PFSK-1 (cell line): ENCODE measurements around the gene PAXX.

Experiments used
- FOXP2 ChIP-seq: optimal IDR thresholded peaks from 2 replicates; pipeline ENCODE3; 2011; ENCODE audit warnings: borderline replicate concordance, control low read depth, inconsistent platforms; ENCODE audit not compliant: insufficient read depth; ENCODE audit errors: extremely low read length, extremely low read depth
- POLR2AphosphoS5 ChIP-seq: IDR thresholded peaks from 2 replicates; pipeline ENCODE4 v1.6.1; 2012; ENCODE audit warnings: low read depth, mild to moderate bottlenecking, control low read depth, low read length, moderate library complexity
- SIN3A ChIP-seq: IDR thresholded peaks from 2 replicates; pipeline ENCODE4 v1.6.1; 2012; ENCODE audit warnings: mild to moderate bottlenecking, low read length, moderate library complexity, borderline replicate concordance; ENCODE audit not compliant: insufficient read depth
- TAF1 ChIP-seq: IDR thresholded peaks from 2 replicates; pipeline ENCODE4 v1.6.1; 2012; ENCODE audit warnings: low read length, control low read depth, borderline replicate concordance; ENCODE audit not compliant: insufficient read depth
- TF ChIP-seq, protein P1 (sequence below), 2 experiments: IDR thresholded peaks; 2 replicates each; pipeline versions ENCODE4 v1.6.1 to v1.8.0; 2011 to 2012; ENCODE audit warnings: low read depth in 2 of 2, low read length in 2 of 2, control low read depth in 1 of 2, inconsistent platforms in 1 of 2, mild to moderate bottlenecking in 1 of 2, moderate library complexity in 1 of 2; ENCODE audit not compliant: insufficient read depth in 1 of 2

Gene PAXX

DNA sequence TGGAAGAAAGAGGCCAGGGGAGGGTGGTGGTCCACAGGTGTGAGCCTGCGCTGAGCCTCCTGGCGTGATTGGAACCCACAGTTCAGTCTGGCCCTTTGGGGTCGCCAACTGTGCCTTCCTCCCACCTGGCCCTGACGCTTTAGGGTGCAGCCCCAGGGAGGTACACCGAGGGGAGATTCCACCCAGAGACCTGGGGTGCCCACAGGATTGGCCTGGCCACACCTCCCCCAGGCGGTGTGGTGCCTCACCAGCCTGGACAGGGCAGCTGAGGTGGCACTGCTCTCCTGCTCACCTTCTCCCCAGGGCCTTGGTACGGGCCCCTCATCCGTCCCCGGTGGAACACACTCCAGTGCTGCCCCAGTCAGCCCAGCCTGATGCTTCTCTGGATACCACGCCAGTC, 5.1 kb downstream of the PAXX start:
- TF ChIP-seq, protein P1, sequence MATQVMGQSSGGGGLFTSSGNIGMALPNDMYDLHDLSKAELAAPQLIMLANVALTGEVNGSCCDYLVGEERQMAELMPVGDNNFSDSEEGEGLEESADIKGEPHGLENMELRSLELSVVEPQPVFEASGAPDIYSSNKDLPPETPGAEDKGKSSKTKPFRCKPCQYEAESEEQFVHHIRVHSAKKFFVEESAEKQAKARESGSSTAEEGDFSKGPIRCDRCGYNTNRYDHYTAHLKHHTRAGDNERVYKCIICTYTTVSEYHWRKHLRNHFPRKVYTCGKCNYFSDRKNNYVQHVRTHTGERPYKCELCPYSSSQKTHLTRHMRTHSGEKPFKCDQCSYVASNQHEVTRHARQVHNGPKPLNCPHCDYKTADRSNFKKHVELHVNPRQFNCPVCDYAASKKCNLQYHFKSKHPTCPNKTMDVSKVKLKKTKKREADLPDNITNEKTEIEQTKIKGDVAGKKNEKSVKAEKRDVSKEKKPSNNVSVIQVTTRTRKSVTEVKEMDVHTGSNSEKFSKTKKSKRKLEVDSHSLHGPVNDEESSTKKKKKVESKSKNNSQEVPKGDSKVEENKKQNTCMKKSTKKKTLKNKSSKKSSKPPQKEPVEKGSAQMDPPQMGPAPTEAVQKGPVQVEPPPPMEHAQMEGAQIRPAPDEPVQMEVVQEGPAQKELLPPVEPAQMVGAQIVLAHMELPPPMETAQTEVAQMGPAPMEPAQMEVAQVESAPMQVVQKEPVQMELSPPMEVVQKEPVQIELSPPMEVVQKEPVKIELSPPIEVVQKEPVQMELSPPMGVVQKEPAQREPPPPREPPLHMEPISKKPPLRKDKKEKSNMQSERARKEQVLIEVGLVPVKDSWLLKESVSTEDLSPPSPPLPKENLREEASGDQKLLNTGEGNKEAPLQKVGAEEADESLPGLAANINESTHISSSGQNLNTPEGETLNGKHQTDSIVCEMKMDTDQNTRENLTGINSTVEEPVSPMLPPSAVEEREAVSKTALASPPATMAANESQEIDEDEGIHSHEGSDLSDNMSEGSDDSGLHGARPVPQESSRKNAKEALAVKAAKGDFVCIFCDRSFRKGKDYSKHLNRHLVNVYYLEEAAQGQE (IDR thresholded peaks at IDR 0.05; ENCODE audit: insufficient read depth in 1 of 2, low read depth in 2 of 2, low read length in 2 of 2) = no peak
- TF ChIP-seq POLR2AphosphoS5 = no peak
- TF ChIP-seq FOXP2 = no peak
- no peak for TF ChIP-seq TAF1
- no peak for TF ChIP-seq SIN3A

GRCh38 chr9:136997830-136998234, 5.6 kb downstream of the PAXX start:
- TF ChIP-seq POLR2AphosphoS5 (no peak), SIN3A (no peak), TAF1 (no peak), FOXP2 (no peak)
- TF ChIP-seq, protein P1 (IDR thresholded peaks at IDR 0.05; ENCODE audit: insufficient read depth in 1 of 2, low read depth in 2 of 2, low read length in 2 of 2) = no peak

DNA sequence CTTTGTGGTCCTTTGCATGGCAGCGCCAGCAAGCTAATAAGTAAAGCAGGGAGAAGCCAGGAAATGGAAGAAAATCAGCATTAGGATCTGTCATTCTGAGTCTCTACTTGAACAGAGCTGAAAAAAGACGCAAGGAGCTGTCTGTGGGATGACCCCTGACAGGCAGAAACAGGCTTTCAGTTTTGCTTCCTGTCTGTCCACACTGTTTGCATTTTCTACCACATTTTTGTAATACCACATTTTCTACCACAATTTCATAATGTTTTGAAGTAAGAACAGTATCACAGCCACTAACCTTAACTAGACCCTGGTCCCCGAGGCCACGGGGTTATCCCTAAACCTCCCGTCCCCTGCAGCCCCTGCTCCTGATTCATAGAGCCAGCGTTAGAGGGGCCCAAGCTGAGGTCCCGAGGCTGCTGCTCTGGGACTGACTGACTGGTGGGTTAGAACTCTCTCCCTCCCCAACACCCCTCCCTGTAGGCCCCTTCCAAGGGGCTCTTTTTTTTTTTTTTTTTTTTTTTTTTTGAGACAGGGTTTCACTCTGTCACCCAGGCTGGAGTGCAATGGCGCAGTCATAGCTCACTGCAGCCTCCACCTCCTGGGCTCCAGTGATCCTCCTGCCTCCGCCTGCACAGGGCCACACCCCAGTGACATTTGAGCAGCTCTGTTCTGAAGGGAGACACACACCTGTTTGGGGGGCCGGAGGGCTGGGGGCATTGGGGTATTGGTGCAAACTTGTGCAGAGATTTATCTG, 8.1 kb downstream of the PAXX start:
- TF ChIP-seq TAF1 = no peak
- TF ChIP-seq SIN3A = no peak
- TF ChIP-seq FOXP2 = no peak
- TF ChIP-seq, protein P1 (IDR thresholded peaks at IDR 0.05; ENCODE audit: insufficient read depth in 1 of 2, low read depth in 2 of 2, low read length in 2 of 2) = no peak

DNA sequence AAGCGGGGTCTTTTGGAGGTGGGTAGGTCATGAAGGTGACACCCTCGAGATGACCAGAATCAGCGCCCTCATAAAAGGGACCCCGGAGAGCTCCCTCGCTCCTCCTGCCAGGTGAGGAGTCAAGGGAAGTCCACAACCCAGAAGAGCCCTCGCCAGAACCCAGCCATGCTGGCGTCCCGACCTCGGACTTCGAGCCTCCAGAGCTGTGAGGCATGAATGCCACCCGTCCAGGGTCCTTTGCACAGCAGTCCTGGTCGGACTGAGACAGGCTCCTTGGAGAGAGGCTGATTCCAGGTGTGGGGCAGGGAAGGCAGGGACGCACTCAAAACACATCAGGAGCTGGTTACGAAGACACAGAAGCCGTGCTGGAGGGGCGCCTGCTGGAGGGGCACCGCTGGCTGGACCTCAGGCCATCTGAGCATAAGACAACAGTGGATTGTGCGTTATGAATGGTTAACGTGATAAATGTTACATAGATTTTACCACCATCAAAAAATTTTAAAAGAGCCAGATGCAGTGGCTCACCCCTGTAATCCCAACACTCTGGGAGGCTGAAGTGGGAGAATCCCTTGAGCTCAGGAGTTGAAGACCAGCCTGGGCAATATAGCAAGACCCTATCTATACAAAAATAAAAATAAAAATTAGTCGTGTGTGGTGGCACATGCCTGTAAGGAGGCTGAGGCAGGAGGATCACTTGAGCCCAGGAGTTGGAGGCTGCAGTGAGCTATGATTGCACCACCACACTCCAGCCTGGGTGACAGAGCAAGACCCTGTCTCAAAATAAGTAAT, 9.8 kb downstream of the PAXX start:
- TF ChIP-seq, protein P1 (IDR thresholded peaks at IDR 0.05; ENCODE audit: insufficient read depth in 1 of 2, low read depth in 2 of 2, low read length in 2 of 2) = no peak
- TF ChIP-seq POLR2AphosphoS5 (no peak), TAF1 (no peak), SIN3A (no peak), FOXP2 (no peak)
